ENCODE data around the gene ADCY6. TPM values are rescaled to one million over a fixed set of nuclear protein-coding genes. Genes with fewer than 3 reads are reported as not detected.

The ADCY6 gene
- total and polyA plus RNA-seq, 8 donors = 12.9 to 53.4 (median 21.6) TPM

GRCh38 chr12:48816143-48816854, 27.4 kb upstream of the ADCY6 start:
- DNase-seq = no peak
- Histone ChIP-seq H3K9me3 (no peaks in the 10 kb centered on the region), H3K27me3 (no peaks in the 10 kb centered on the region), H3K4me1 (peaks cover 0 to 8% (median 8%) of the 10 kb centered on the region in 3 donors), H3K36me3 (no peaks in the 10 kb centered on the region), H3K27ac (no peak overlapping the region), H3K4me3 (peak overlapping the region in 2 of 4 donors; percentile 63 to 89)
- no peak for ATAC-seq
- WGBS, 2 donors = 90% methylated on average over 3 of the region's 3 CpGs
- FAIRE-seq = no peak
- no peak for TF ChIP-seq CTCF (IDR thresholded peaks at IDR 0.05)
- intact Hi-C loops (cut with DNase I) = no loop called here

GRCh38 chr12:48815126-48816110, 26.5 kb upstream of the ADCY6 start:
- H3K27me3 ChIP-seq = no peaks in the 10 kb centered on the region
- no peaks in the 10 kb centered on the region for H3K36me3 ChIP-seq
- H3K9me3 ChIP-seq = no peaks in the 10 kb centered on the region
- peak overlapping the region; percentile 70 to 84 (median 80) for H3K27ac ChIP-seq
- H3K4me1 ChIP-seq = peaks cover 0 to 8% (median 8%) of the 10 kb centered on the region in 3 donors
- peak overlapping the region; percentile 63 to 89 (median 78) for H3K4me3 ChIP-seq
- FAIRE-seq (no peak), DNase-seq (peak; percentile 67 to 87 (median 82)), ATAC-seq (peak; percentile 79 to 87 (median 84))
- no peak for TF ChIP-seq CTCF (IDR thresholded peaks at IDR 0.05)
- 1% methylated on average over 53 to 54 of the region's 54 CpGs for WGBS, 2 donors
- intact Hi-C loops (cut with DNase I) = no loop called here

GRCh38 chr12:48814262-48815125, 25.6 kb upstream of the ADCY6 start:
- Histone ChIP-seq H3K9me3 (no peaks in the 10 kb centered on the region), H3K27ac (peak overlapping the region; percentile 70 to 84 (median 80)), H3K4me1 (peaks cover 0 to 8% (median 8%) of the 10 kb centered on the region in 3 donors), H3K4me3 (peak overlapping the region; percentile 63 to 89 (median 78)), H3K36me3 (no peaks in the 10 kb centered on the region), H3K27me3 (no peaks in the 10 kb centered on the region)
- FAIRE-seq (no peak), DNase-seq (peak; percentile 76 to 97 (median 88)), ATAC-seq (peak; percentile 87 to 94 (median 90))
- intact Hi-C loops (cut with DNase I) = no loop called here
- TF ChIP-seq CTCF (IDR thresholded peaks at IDR 0.05) = peak; percentile 95 to 99 (median 99)
- 1% methylated on average over 50 to 68 of the region's 70 CpGs for WGBS, 2 donors

GRCh38 chr12:48813465-48814261, 24.8 kb upstream of the ADCY6 start:
- Histone ChIP-seq H3K27ac (peak overlapping the region in 3 of 4 donors; percentile 70 to 84 (median 84)), H3K9me3 (no peaks in the 10 kb centered on the region), H3K27me3 (no peaks in the 10 kb centered on the region), H3K4me1 (peaks cover 0 to 8% (median 8%) of the 10 kb centered on the region in 3 donors), H3K36me3 (no peaks in the 10 kb centered on the region), H3K4me3 (peak overlapping the region; percentile 63 to 89 (median 78))
- intact Hi-C loops (cut with DNase I) = no loop called here
- 37 to 40% methylated on average over 18 of the region's 18 CpGs for WGBS, 2 donors
- no peak for TF ChIP-seq CTCF (IDR thresholded peaks at IDR 0.05)
- DNase-seq (no peak), ATAC-seq (no peak), FAIRE-seq (no peak)

All from pancreas (tissue), 10 donors.